Mesendoderm (in vitro differentiated cells): ENCODE measurements around the gene GRK3.
"Not testable (repeated sequence)": the region's sequence is repeated elsewhere in the genome, so short reads cannot be mapped to it uniquely, and the experiment has no call there.

ENCODE experiments used
- DNase-seq: peaks from one replicate; pipeline ENCODE4 v3.0.0; 2013
- H2AK5ac ChIP-seq: 2 replicates; pipeline ENCODE4 v1.6.1; 2013; ENCODE audit warnings: low read length, inconsistent platforms
- H2BK120ac ChIP-seq: 2 replicates; pipeline ENCODE4 v1.6.1; 2013; ENCODE audit warnings: low read depth, mild to moderate bottlenecking, low read length, moderate library complexity, mixed read lengths
- H2BK15ac ChIP-seq: replicated peaks from 2 replicates; pipeline ENCODE4 v1.6.1; 2013; ENCODE audit warnings: low read depth, mild to moderate bottlenecking, moderate library complexity
- H2BK5ac ChIP-seq: 2 replicates; pipeline ENCODE4 v1.6.1; 2013; ENCODE audit warnings: low read length, inconsistent platforms
- H3K18ac ChIP-seq: 2 replicates; pipeline ENCODE4 v1.6.1; 2013; ENCODE audit warnings: mild to moderate bottlenecking, low read length, mixed read lengths
- H3K23ac ChIP-seq: one replicate; pipeline ENCODE4 v1.6.1; 2013; ENCODE audit warnings: low read length
- H3K27ac ChIP-seq: 2 replicates; pipeline ENCODE4 v1.5.1; 2013; ENCODE audit warnings: low read depth, mild to moderate bottlenecking, inconsistent platforms, low read length, moderate library complexity
- H3K27me3 ChIP-seq: 2 replicates; pipeline ENCODE4 v1.6.1; 2013; ENCODE audit warnings: low read length, control low read depth, mild to moderate bottlenecking, inconsistent platforms; ENCODE audit not compliant: insufficient read depth, poor library complexity
- H3K36me3 ChIP-seq: 2 replicates; pipeline ENCODE4 v1.6.1; 2013; ENCODE audit warnings: low read length, inconsistent platforms; ENCODE audit not compliant: control insufficient read depth, insufficient read depth
- H3K4ac ChIP-seq: one replicate; pipeline ENCODE4 v1.6.1; 2013; ENCODE audit warnings: low read depth, mild to moderate bottlenecking, low read length, moderate library complexity
- H3K4me1 ChIP-seq: 2 replicates; pipeline ENCODE4 v1.6.1; 2013; ENCODE audit warnings: low read depth, low read length, inconsistent platforms; ENCODE audit not compliant: control insufficient read depth
- H3K4me2 ChIP-seq: 2 replicates; pipeline ENCODE4 v1.6.1; 2013; ENCODE audit warnings: low read length
- H3K4me3 ChIP-seq: 2 replicates; pipeline ENCODE4 v1.5.1; 2013; ENCODE audit warnings: mild to moderate bottlenecking, low read length
- H3K56ac ChIP-seq: one replicate; pipeline ENCODE4 v1.6.1; 2013; ENCODE audit warnings: low read length
- H3K79me1 ChIP-seq: 2 replicates; pipeline ENCODE4 v1.6.1; 2013; ENCODE audit warnings: low read length, inconsistent platforms
- H3K79me2 ChIP-seq: 2 replicates; pipeline ENCODE4 v1.6.1; 2013; ENCODE audit warnings: mild to moderate bottlenecking, low read length; ENCODE audit not compliant: control insufficient read depth, insufficient read depth
- H3K9ac ChIP-seq: 2 replicates; pipeline ENCODE4 v1.6.1; 2013; ENCODE audit warnings: low read length, inconsistent platforms
- H4K5ac ChIP-seq: one replicate; pipeline ENCODE4 v1.6.1; 2013; ENCODE audit warnings: low read length
- H4K8ac ChIP-seq: one replicate; pipeline ENCODE4 v1.6.1; 2013; ENCODE audit warnings: low read depth, mild to moderate bottlenecking, control low read depth, low read length, moderate library complexity
- WGBS: extraction: QIAGEN DNeasy Blood & Tissue Kit; methylation state at CpG from one replicate; pipeline ENCODE4 v1.1.7; 2013; ENCODE audit warnings: low lambda C conversion rate, missing lambda C conversion rate; ENCODE audit not compliant: insufficient coverage; ENCODE audit errors: extremely low coverage; 5-methylcytosine and 5-hydroxymethylcytosine counted together

GRK3 gene

DNA sequence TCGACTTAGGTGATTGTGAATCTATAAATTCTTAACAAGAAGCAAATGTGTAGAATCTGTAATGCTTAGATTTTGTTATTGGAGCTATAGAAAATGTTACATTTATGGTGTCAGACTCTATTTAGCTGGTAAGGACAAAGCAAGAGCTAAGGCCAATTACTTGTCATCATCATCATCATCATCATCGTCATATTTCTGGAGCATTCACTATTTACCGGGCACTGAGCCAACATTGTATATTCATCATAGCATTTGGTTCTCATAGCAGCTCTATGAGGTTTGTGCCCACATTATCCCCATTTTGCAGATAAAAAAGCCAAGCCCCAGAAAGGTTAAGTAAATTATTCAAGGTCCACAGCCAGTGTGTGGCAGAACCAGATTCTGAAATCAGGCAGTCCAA is 36.4 kb upstream of the GRK3 start:
- not testable (repeated sequence) for H3K23ac ChIP-seq, H4K5ac ChIP-seq, H2BK15ac ChIP-seq, H3K9ac ChIP-seq, H2AK5ac ChIP-seq, H3K36me3 ChIP-seq, DNase-seq, H3K4me1 ChIP-seq, H3K27me3 ChIP-seq, H3K18ac ChIP-seq, H2BK5ac ChIP-seq, H3K4me3 ChIP-seq, H2BK120ac ChIP-seq, H4K8ac ChIP-seq, H3K27ac ChIP-seq, H3K79me1 ChIP-seq, H3K4me2 ChIP-seq, H3K56ac ChIP-seq, H3K4ac ChIP-seq, H3K79me2 ChIP-seq
- WGBS = no CpG with 5 or more reads among the region's 3 CpGs

DNA sequence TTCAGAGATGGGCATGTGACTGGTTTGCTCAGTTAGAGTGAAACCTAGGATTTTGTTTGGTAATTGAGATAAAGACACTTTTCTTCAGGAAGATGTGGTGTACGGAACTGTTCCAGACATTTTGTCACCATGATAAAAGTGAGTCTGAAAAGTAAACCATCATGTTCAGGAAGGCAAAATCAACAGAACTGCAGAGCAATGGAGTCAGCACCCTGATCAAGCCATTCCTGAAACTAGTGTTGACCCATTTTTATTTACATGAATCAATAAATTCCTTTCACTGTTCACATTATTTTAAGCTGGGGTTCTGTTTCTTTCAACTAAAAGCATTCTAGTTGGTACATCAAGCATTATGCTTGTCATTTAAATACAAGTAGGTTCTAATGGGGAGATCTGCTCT is 35.4 kb upstream of the GRK3 start:
- H3K36me3 ChIP-seq, H3K4me2 ChIP-seq, H3K18ac ChIP-seq, H4K8ac ChIP-seq, H3K56ac ChIP-seq, H2AK5ac ChIP-seq, DNase-seq, H3K4me1 ChIP-seq, H3K23ac ChIP-seq, H3K4ac ChIP-seq, H3K79me2 ChIP-seq, H3K27ac ChIP-seq, H2BK15ac ChIP-seq, H3K4me3 ChIP-seq, H2BK5ac ChIP-seq, H3K27me3 ChIP-seq, H3K9ac ChIP-seq, H2BK120ac ChIP-seq, H4K5ac ChIP-seq, H3K79me1 ChIP-seq: not testable (repeated sequence)
- no CpG with 5 or more reads among the region's 1 CpG for WGBS

DNA sequence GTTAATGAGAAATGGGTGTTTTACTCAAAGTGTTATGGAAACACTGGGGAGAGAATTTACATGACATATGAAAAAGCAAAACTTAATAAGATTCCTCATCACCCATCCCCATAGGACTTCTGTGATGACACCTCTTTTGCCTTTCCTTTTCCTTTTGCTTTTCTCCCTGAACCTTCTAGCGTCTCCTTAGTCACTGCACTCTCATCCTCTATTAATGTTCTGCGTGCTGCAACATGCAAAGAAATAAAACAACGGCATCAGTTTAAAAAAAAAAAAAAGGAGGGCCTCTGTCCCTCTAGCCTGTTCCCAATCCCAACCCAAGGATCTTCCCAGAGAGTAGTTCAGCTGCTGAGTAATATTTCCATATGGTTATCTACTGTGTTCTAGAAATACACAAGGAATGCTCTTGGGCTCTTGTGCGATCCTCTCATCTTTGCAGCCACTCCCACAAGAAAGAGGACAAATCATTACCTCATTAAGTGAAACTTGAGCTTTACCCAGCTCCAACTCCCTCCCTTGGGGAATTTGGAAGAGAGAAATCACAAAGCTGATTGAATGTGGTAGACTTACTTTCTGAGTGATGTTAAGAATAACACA is 34.8 kb upstream of the GRK3 start:
- not testable (repeated sequence) for H2BK120ac ChIP-seq, H3K36me3 ChIP-seq, H4K8ac ChIP-seq, H3K79me1 ChIP-seq, H4K5ac ChIP-seq, H2BK5ac ChIP-seq, H3K27me3 ChIP-seq, H3K56ac ChIP-seq, H2AK5ac ChIP-seq, H3K18ac ChIP-seq, H3K23ac ChIP-seq, H3K9ac ChIP-seq, H3K4me1 ChIP-seq, H3K27ac ChIP-seq, H3K79me2 ChIP-seq, H2BK15ac ChIP-seq, DNase-seq, H3K4me3 ChIP-seq, H3K4ac ChIP-seq, H3K4me2 ChIP-seq
- WGBS = no CpG with 5 or more reads among the region's 4 CpGs

DNA sequence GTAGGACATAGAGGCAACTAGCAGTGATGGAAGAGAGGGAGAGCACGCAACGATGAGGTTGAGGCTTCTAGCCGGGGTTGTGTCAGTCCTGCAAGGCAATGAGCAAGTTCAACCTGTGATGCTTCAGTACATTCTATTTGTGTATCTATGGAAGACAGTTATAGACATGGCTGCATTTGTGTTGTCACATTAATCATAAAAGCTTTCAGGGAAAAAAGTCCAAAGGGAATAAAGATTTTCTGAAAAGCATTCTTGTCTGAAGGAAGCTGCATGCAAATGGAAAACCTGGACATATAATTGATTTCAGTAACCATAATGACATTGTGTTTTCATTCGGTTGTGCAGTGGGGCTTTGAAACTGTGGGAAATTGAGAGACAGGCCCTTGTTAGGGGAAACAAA is 32.8 kb upstream of the GRK3 start:
- WGBS = no CpG with 5 or more reads among the region's 4 CpGs
- not testable (repeated sequence) for H2BK120ac ChIP-seq, H3K18ac ChIP-seq, H2AK5ac ChIP-seq, H3K79me2 ChIP-seq, H3K4me3 ChIP-seq, H3K4me2 ChIP-seq, H3K9ac ChIP-seq, H3K23ac ChIP-seq, H3K79me1 ChIP-seq, H3K56ac ChIP-seq, H4K8ac ChIP-seq, H3K27me3 ChIP-seq, H3K36me3 ChIP-seq, H2BK15ac ChIP-seq, H4K5ac ChIP-seq, H3K4me1 ChIP-seq, H3K4ac ChIP-seq, H2BK5ac ChIP-seq, H3K27ac ChIP-seq, DNase-seq

DNA sequence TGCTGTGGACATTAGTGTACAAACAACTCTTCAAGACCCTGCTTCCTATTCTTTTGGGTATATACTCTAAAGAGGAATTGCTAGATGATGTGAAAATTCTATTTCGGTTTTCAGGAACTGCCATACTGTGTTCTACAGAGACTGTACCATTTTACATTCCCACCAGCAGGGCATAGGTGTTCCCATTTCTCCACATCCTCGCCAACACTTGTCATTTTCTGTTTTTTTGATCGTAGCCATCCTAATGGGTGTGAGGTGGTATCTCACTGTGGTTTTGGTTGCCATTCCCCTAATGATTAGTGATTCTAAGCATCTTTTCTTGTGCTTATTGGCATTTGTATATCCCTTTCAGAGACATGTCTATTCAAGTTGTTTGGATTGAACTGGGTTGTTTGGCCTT is 29.8 kb upstream of the GRK3 start:
- H2BK120ac ChIP-seq = no peak overlapping the region
- no peaks in the 10 kb centered on the region for H3K36me3 ChIP-seq
- H3K27me3 ChIP-seq = no peaks in the 10 kb centered on the region
- no peak overlapping the region for H3K4me2 ChIP-seq
- no peak overlapping the region for H3K23ac ChIP-seq
- no peak overlapping the region for H2BK15ac ChIP-seq
- no peak for DNase-seq
- no peaks in the 10 kb centered on the region for H3K4me1 ChIP-seq
- H3K56ac ChIP-seq = no peak overlapping the region
- no peak overlapping the region for H3K18ac ChIP-seq
- H3K4ac ChIP-seq = no peak overlapping the region
- no peak overlapping the region for H4K8ac ChIP-seq
- H3K79me2 ChIP-seq = no peaks in the 10 kb centered on the region
- no peak overlapping the region for H3K4me3 ChIP-seq
- H2BK5ac ChIP-seq = no peak overlapping the region
- H3K9ac ChIP-seq = no peak overlapping the region
- H2AK5ac ChIP-seq = no peak overlapping the region
- no peaks in the 10 kb centered on the region for H3K79me1 ChIP-seq
- H3K27ac ChIP-seq = no peak overlapping the region
- no peak overlapping the region for H4K5ac ChIP-seq
- no CpG with 5 or more reads among the region's 3 CpGs for WGBS

DNA sequence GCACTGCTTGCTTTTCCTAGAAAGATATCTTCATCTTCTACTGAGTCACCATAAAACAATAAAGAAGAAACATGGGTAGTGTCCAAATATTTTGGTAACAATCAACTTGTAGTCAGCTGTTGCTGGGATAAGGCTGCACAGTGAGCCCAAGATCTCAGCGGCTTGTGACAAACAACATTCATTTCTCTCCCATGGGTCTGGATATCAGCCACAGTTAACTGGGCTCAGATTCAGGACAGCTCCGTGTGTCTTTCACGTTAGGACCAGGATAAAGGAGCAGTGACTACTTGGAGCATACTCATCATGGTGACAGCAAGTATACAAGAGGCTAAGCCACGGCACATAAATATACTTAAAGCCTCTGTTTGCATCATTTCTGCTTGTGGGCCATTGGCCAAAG is 27.9 kb upstream of the GRK3 start:
- H3K9ac ChIP-seq = no peak overlapping the region
- no peak overlapping the region for H2BK15ac ChIP-seq
- H4K8ac ChIP-seq = no peak overlapping the region
- no peak overlapping the region for H4K5ac ChIP-seq
- no peak overlapping the region for H3K27ac ChIP-seq
- no peak overlapping the region for H2BK5ac ChIP-seq
- H2BK120ac ChIP-seq = no peak overlapping the region
- H3K4ac ChIP-seq = no peak overlapping the region
- no peak overlapping the region for H3K56ac ChIP-seq
- no peaks in the 10 kb centered on the region for H3K4me1 ChIP-seq
- no CpG with 5 or more reads among the region's 4 CpGs for WGBS
- no peak overlapping the region for H3K4me3 ChIP-seq
- DNase-seq = no peak
- H3K27me3 ChIP-seq = no peaks in the 10 kb centered on the region
- H3K18ac ChIP-seq = no peak overlapping the region
- H3K4me2 ChIP-seq = no peak overlapping the region
- H3K79me2 ChIP-seq = no peaks in the 10 kb centered on the region
- no peaks in the 10 kb centered on the region for H3K79me1 ChIP-seq
- H3K36me3 ChIP-seq = no peaks in the 10 kb centered on the region
- no peak overlapping the region for H3K23ac ChIP-seq
- H2AK5ac ChIP-seq = no peak overlapping the region
